Mesenchymal stem cell (in vitro differentiated cells and primary cell): Measurements from ENCODE around the gene PCGF1.

ENCODE experiments used
- DNase-seq: peaks from one replicate; pipeline ENCODE4 v3.0.0-alpha.2; 2013
- H2AFZ ChIP-seq: one replicate; pipeline ENCODE4 v1.6.1; 2013; ENCODE audit warnings: low read depth, mild to moderate bottlenecking, control low read depth, inconsistent platforms, low read length, moderate library complexity
- H2AK5ac ChIP-seq: 2 replicates; pipeline ENCODE4 v1.6.1; 2013; ENCODE audit warnings: low read length, moderate library complexity, mild to moderate bottlenecking, inconsistent platforms; ENCODE audit not compliant: severe bottlenecking
- H2BK120ac ChIP-seq: one replicate; pipeline ENCODE4 v1.6.1; 2013; ENCODE audit warnings: low read depth, mild to moderate bottlenecking, inconsistent platforms, low read length, moderate library complexity
- H2BK12ac ChIP-seq, 2 experiments: one replicate each; pipeline ENCODE4 v1.6.1; 2013; ENCODE audit warnings: inconsistent platforms in 2 of 2, low read length in 2 of 2, mild to moderate bottlenecking in 2 of 2, moderate library complexity in 2 of 2, control low read depth in 1 of 2
- H2BK15ac ChIP-seq: one replicate; pipeline ENCODE4 v1.6.1; 2013; ENCODE audit warnings: mild to moderate bottlenecking, low read depth, inconsistent platforms; ENCODE audit not compliant: poor library complexity, severe bottlenecking
- H2BK5ac ChIP-seq: 2 replicates; pipeline ENCODE4 v1.6.1; 2013; ENCODE audit warnings: low read depth, mild to moderate bottlenecking, low read length, control low read depth, inconsistent platforms; ENCODE audit not compliant: poor library complexity, severe bottlenecking
- H3K14ac ChIP-seq, 2 experiments: one replicate each; pipeline ENCODE4 v1.6.1; 2013; ENCODE audit warnings: inconsistent platforms in 2 of 2, low read length in 2 of 2, control low read depth in 1 of 2, mild to moderate bottlenecking in 1 of 2, moderate library complexity in 1 of 2
- H3K18ac ChIP-seq, 2 experiments: one replicate each; pipeline ENCODE4 v1.6.1; 2013; ENCODE audit warnings: inconsistent platforms in 2 of 2, low read length in 2 of 2, control low read depth in 1 of 2, low read depth in 1 of 2, mild to moderate bottlenecking in 1 of 2
- H3K23ac ChIP-seq, 2 experiments: one replicate each; pipeline ENCODE4 v1.6.1; 2013; ENCODE audit warnings: inconsistent platforms in 2 of 2, low read length in 2 of 2, mild to moderate bottlenecking in 2 of 2, moderate library complexity in 2 of 2, control low read depth in 1 of 2
- H3K27ac ChIP-seq: 2 replicates; pipeline ENCODE4 v1.5.1; 2013; ENCODE audit warnings: mild to moderate bottlenecking, moderate library complexity, low read length, control low read depth, inconsistent platforms; ENCODE audit not compliant: poor library complexity, severe bottlenecking
- H3K27me3 ChIP-seq, 2 experiments: 2 replicates each; pipeline versions ENCODE4 v1.6.1 to v1.7.0; 2013; ENCODE audit warnings: low read length in 2 of 2, mild to moderate bottlenecking in 2 of 2, moderate library complexity in 2 of 2, control low read depth in 1 of 2, inconsistent platforms in 1 of 2; ENCODE audit not compliant: control insufficient read depth in 1 of 2, insufficient read depth in 1 of 2
- H3K36me3 ChIP-seq, 2 experiments: 2 replicates each; pipeline versions ENCODE4 v1.6.1 to v1.7.0; 2013; ENCODE audit warnings: low read length in 2 of 2, control low read depth in 1 of 2, inconsistent platforms in 1 of 2, low read depth in 1 of 2, mild to moderate bottlenecking in 1 of 2; ENCODE audit not compliant: insufficient read depth in 2 of 2, control insufficient read depth in 1 of 2
- H3K4ac ChIP-seq, 2 experiments: one replicate each; pipeline ENCODE4 v1.6.1; 2013; ENCODE audit warnings: inconsistent platforms in 2 of 2, low read length in 2 of 2, mild to moderate bottlenecking in 2 of 2, moderate library complexity in 2 of 2, control low read depth in 1 of 2, low read depth in 1 of 2
- H3K4me1 ChIP-seq: 2 replicates; pipeline ENCODE4 v1.6.1; 2013; ENCODE audit warnings: low read depth, low read length, control low read depth; ENCODE audit not compliant: control insufficient read depth, insufficient read depth
- H3K4me2 ChIP-seq: 2 replicates; pipeline ENCODE4 v1.6.1; 2013; ENCODE audit warnings: low read length, mild to moderate bottlenecking, inconsistent platforms; ENCODE audit not compliant: poor library complexity, severe bottlenecking
- H3K4me3 ChIP-seq, 2 experiments: 2 replicates each; pipeline versions ENCODE4 v1.5.1 to v1.7.0; 2013; ENCODE audit warnings: low read length in 2 of 2, mild to moderate bottlenecking in 2 of 2, control low read depth in 1 of 2, low read depth in 1 of 2; ENCODE audit not compliant: insufficient read depth in 1 of 2
- H3K79me1 ChIP-seq: replicated peaks from 2 replicates; pipeline ENCODE4 v1.6.1; 2013; ENCODE audit warnings: mild to moderate bottlenecking, control low read depth, low read length, inconsistent platforms; ENCODE audit not compliant: poor library complexity, severe bottlenecking
- H3K9ac ChIP-seq: 2 replicates; pipeline ENCODE4 v1.7.0; 2013; ENCODE audit warnings: mild to moderate bottlenecking, low read length, moderate library complexity
- H3K9me3 ChIP-seq: 2 replicates; pipeline ENCODE4 v1.7.0; 2013; ENCODE audit warnings: mild to moderate bottlenecking, low read length; ENCODE audit not compliant: control insufficient read depth
- H4K8ac ChIP-seq: one replicate; pipeline ENCODE4 v1.6.1; 2013; ENCODE audit warnings: inconsistent platforms, mild to moderate bottlenecking, low read length, moderate library complexity
- H4K91ac ChIP-seq: one replicate; pipeline ENCODE4 v1.6.1; 2013; ENCODE audit warnings: mild to moderate bottlenecking, low read length, inconsistent platforms
- WGBS: methylation state at CpG from one replicate; pipeline ENCODE4 v1.1.7; 2013; ENCODE audit warnings: mixed read lengths; 5-methylcytosine and 5-hydroxymethylcytosine counted together

Gene PCGF1

GRCh38 chr2:74503506-74504475 lies 3.7 kb downstream of the PCGF1 start:
- no peak for DNase-seq
- Histone ChIP-seq H3K4me1 (peaks cover 58% of the 10 kb centered on the region), H4K91ac (peak overlapping the region; percentile 88), H3K4ac (peak overlapping the region; percentile 90 to 97), H2AK5ac (no peak overlapping the region), H2BK120ac (peak overlapping the region; percentile 99), H3K27ac (no peak overlapping the region), H3K27me3 (peaks cover 0 to 33% of the 10 kb centered on the region in 2 experiments), H3K9me3 (no peaks in the 10 kb centered on the region), H4K8ac (peak overlapping the region; percentile 87), H3K79me1 (peaks cover 16% of the 10 kb centered on the region), H2BK15ac (peak overlapping the region; percentile 97), H3K4me3 (peak overlapping the region; percentile 64 to 90), H3K23ac (peak overlapping the region in 1 of 2 experiments; percentile 41), H3K18ac (peak overlapping the region; percentile 89 to 96), H3K14ac (peak overlapping the region in 1 of 2 experiments; percentile 84), H2AFZ (no peak overlapping the region), H3K4me2 (peak overlapping the region; percentile 98), H3K9ac (peak overlapping the region; percentile 96), H2BK12ac (peak overlapping the region; percentile 87 to 91), H3K36me3 (peaks cover 15 to 19% of the 10 kb centered on the region in 2 experiments), H2BK5ac (no peak overlapping the region)
- WGBS = 42% methylated on average over 45 of the region's 45 CpGs

GRCh38 chr2:74502720-74503505 lies 4.6 kb downstream of the PCGF1 start:
- peak overlapping the region in 1 of 2 experiments; percentile 82 for H3K14ac ChIP-seq
- peak overlapping the region; percentile 61 for H4K8ac ChIP-seq
- peak overlapping the region; percentile 67 for H2AFZ ChIP-seq
- peak; percentile 88 for DNase-seq
- WGBS = under 1% methylated on average over 56 of the region's 67 CpGs
- peaks cover 63% of the 10 kb centered on the region for H3K4me1 ChIP-seq
- peak overlapping the region; percentile 98 for H3K4me2 ChIP-seq
- peak overlapping the region; percentile 64 to 90 for H3K4me3 ChIP-seq
- H3K9me3 ChIP-seq = no peaks in the 10 kb centered on the region
- no peak overlapping the region for H3K27ac ChIP-seq
- peak overlapping the region; percentile 96 for H4K91ac ChIP-seq
- H3K79me1 ChIP-seq = peaks cover 16% of the 10 kb centered on the region
- peak overlapping the region in 1 of 2 experiments; percentile 46 for H2BK12ac ChIP-seq
- H3K4ac ChIP-seq = peak overlapping the region; percentile 90 to 97
- H2BK15ac ChIP-seq = peak overlapping the region; percentile 97
- H3K27me3 ChIP-seq = peaks cover 0 to 42% of the 10 kb centered on the region in 2 experiments
- peak overlapping the region; percentile 89 to 96 for H3K18ac ChIP-seq
- H2AK5ac ChIP-seq = no peak overlapping the region
- peak overlapping the region; percentile 10 for H2BK5ac ChIP-seq
- H3K23ac ChIP-seq = no peak overlapping the region
- H2BK120ac ChIP-seq = peak overlapping the region; percentile 99
- peaks cover 15 to 19% of the 10 kb centered on the region in 2 experiments for H3K36me3 ChIP-seq
- H3K9ac ChIP-seq = peak overlapping the region; percentile 96

- H4K91ac ChIP-seq = peak overlapping the region; percentile 96
- peaks cover 66% of the 10 kb centered on the region for H3K4me1 ChIP-seq
- peak overlapping the region; percentile 31 for H2BK15ac ChIP-seq
- WGBS = 7% methylated on average over 29 of the region's 32 CpGs
- H2AFZ ChIP-seq = no peak overlapping the region
- H2AK5ac ChIP-seq = no peak overlapping the region
- peak overlapping the region; percentile 98 for H3K4me2 ChIP-seq
- DNase-seq = peak; percentile 41
- no peak overlapping the region for H3K14ac ChIP-seq
- H3K9me3 ChIP-seq = no peaks in the 10 kb centered on the region
- H4K8ac ChIP-seq = peak overlapping the region; percentile 61
- H3K23ac ChIP-seq = no peak overlapping the region
- peak overlapping the region; percentile 64 to 90 for H3K4me3 ChIP-seq
- peak overlapping the region; percentile 96 for H2BK120ac ChIP-seq
- H3K4ac ChIP-seq = peak overlapping the region; percentile 36 to 57
- H3K27me3 ChIP-seq = peaks cover 0 to 48% of the 10 kb centered on the region in 2 experiments
- no peak overlapping the region for H2BK5ac ChIP-seq
- peaks cover 15 to 19% of the 10 kb centered on the region in 2 experiments for H3K36me3 ChIP-seq
- peaks cover 14% of the 10 kb centered on the region for H3K79me1 ChIP-seq
- H3K18ac ChIP-seq = peak overlapping the region; percentile 83 to 96
- peak overlapping the region; percentile 96 for H3K9ac ChIP-seq
- no peak overlapping the region for H2BK12ac ChIP-seq
- H3K27ac ChIP-seq = no peak overlapping the region
Measured at GRCh38 chr2:74502147-74502719, 5.3 kb downstream of the PCGF1 start.
